ENCODE data around the gene TMEM119. TPM values are rescaled to one million over a fixed set of nuclear protein-coding genes. Genes with fewer than 3 reads are reported as not detected.

TMEM119 gene
- total and polyA plus RNA-seq, 2 of the 4 experiments (the other 2 are of a cell fraction), result 8.1 to 9.2 TPM

- BruUV-seq (replicated peaks), result no TSS peak
- no peak for TF ChIP-seq RFX5 (IDR thresholded peaks at IDR 0.05; ENCODE audit: low read depth, low read length)
- TF ChIP-seq CHD1 (IDR thresholded peaks at IDR 0.05; ENCODE audit: low read depth, low read length), result no peak
- no peak for TF ChIP-seq RAD21 (IDR thresholded peaks at IDR 0.05; ENCODE audit: low read length)
- no peak for TF ChIP-seq RCOR1 (IDR thresholded peaks at IDR 0.05; ENCODE audit: insufficient replicate concordance, low read length)
- TF ChIP-seq MAZ (IDR thresholded peaks at IDR 0.05; ENCODE audit: borderline replicate concordance, low read depth, low read length), result no peak
- no peak for TF ChIP-seq CEBPB (IDR thresholded peaks at IDR 0.05; ENCODE audit: low read depth, low read length)
- TF ChIP-seq NFE2L2 (IDR thresholded peaks at IDR 0.05; ENCODE audit: low read depth, low read length), result no peak
- TF ChIP-seq MXI1 (IDR thresholded peaks at IDR 0.05; ENCODE audit: borderline replicate concordance, low read depth, low read length), result no peak
- no peak for TF ChIP-seq USF2 (IDR thresholded peaks at IDR 0.05; ENCODE audit: low read depth, low read length)
- TF ChIP-seq ELK1 (IDR thresholded peaks at IDR 0.05; ENCODE audit: borderline replicate concordance, low read depth, low read length), result no peak
- TF ChIP-seq MAFK (IDR thresholded peaks at IDR 0.05; ENCODE audit: low read depth, low read length), result no peak
- no peak for TF ChIP-seq POLR2A (IDR thresholded peaks at IDR 0.05; ENCODE audit: low read depth, low read length)
- TF ChIP-seq CTCF (conservative IDR thresholded peaks at IDR 0.05; ENCODE audit: low read depth, low read length), result no peak
- no peak for TF ChIP-seq FOS (IDR thresholded peaks at IDR 0.05; ENCODE audit: low read depth, low read length)
- TF ChIP-seq SMC3 (IDR thresholded peaks at IDR 0.05; ENCODE audit: low read depth, low read length), result no peak
- TF ChIP-seq BHLHE40 (IDR thresholded peaks at IDR 0.05; ENCODE audit: low read depth, low read length), result no peak
- H2BK120ac ChIP-seq (ENCODE audit: low read depth, low read length), result no peak overlapping the region
- H4K20me1 ChIP-seq (ENCODE audit: insufficient read depth, low read length), result no peaks in the 10 kb centered on the region
- no peak overlapping the region for H3K23ac ChIP-seq (ENCODE audit: low read depth, low read length)
- 76% methylated on average over 10 of the region's 22 CpGs; no CpG with 5 or more reads in 1 of the 2 experiments for WGBS, 2 experiments (ENCODE audit: extremely low coverage in 2 of 2, insufficient read length in 1 of 2)
- ChIA-PET CTCF (no interaction called here), POLR2A (ENCODE audit: unreplicated experiment) (no interaction called here)
- peaks cover 5% of the 10 kb centered on the region for H3K27me3 ChIP-seq (ENCODE audit: control insufficient read depth, insufficient read depth, low read length)
- H2BK5ac ChIP-seq (ENCODE audit: low read depth, low read length, poor library complexity, severe bottlenecking), result no peak overlapping the region
- no peak overlapping the region for H4K8ac ChIP-seq (ENCODE audit: low read depth in 2 of 2, low read length in 2 of 2)
- intact Hi-C loops (cut with micrococcal nuclease), result no loop called here
- peaks cover 0 to 7% of the 10 kb centered on the region in 2 experiments; a peak in 2 of 4 replicates for H3K79me1 ChIP-seq (ENCODE audit: low read depth in 1 of 2, low read length in 2 of 2)
- H2AK9ac ChIP-seq (replicated peaks; ENCODE audit: low read depth, low read length, poor library complexity), result no peak overlapping the region
- H2AK5ac ChIP-seq (ENCODE audit: low read depth, low read length), result no peak overlapping the region
- no peak overlapping the region for H3K18ac ChIP-seq (ENCODE audit: low read depth, low read length)
- H2AFZ ChIP-seq (replicated peaks; ENCODE audit: low read length, poor library complexity), result no peak overlapping the region
- ATAC-seq (ENCODE audit: low read depth) (no peak), DNase-seq (no peak)
- H3K9ac ChIP-seq (ENCODE audit: low read depth, low read length), result no peak overlapping the region
- no peak overlapping the region for H3K4me3 ChIP-seq (ENCODE audit: insufficient read depth, low read depth, low read length)
- H2BK20ac ChIP-seq (ENCODE audit: low read depth, low read length), result no peak overlapping the region
- no peak overlapping the region for H3K4me2 ChIP-seq (ENCODE audit: low read depth, low read length)
- dilution Hi-C loops (cut with HindIII; ENCODE audit: low sequenced_read_pairs, unreplicated experiment), result no loop called here
- H4K5ac ChIP-seq (ENCODE audit: low read depth, low read length), result no peak overlapping the region
- H3K36me3 ChIP-seq (ENCODE audit: control insufficient read depth, insufficient read depth, low read length), result peaks cover 2% of the 10 kb centered on the region; the same call in 1 of the 2 replicates
- H3K4ac ChIP-seq (ENCODE audit: low read depth, low read length), result peak overlapping the region; percentile 17; the same call in 1 of the 2 replicates
- in situ Hi-C loops (cut with MboI; ENCODE audit: low sequenced_read_pairs), result no loop called here
- H2BK15ac ChIP-seq (ENCODE audit: low read depth, low read length), result no peak overlapping the region
- no peak overlapping the region for H3K14ac ChIP-seq (replicated peaks; ENCODE audit: low read depth, low read length)
- H3K9me1 ChIP-seq (ENCODE audit: insufficient read depth, low read length), result peaks cover 7% of the 10 kb centered on the region; the same call in 1 of the 2 replicates
- H3K27ac ChIP-seq (ENCODE audit: insufficient read depth, low read length), result no peak overlapping the region
- peaks cover 8% of the 10 kb centered on the region; the same call in 1 of the 2 replicates for H3K4me1 ChIP-seq (ENCODE audit: control insufficient read depth, insufficient read depth, low read length)
- H3K56ac ChIP-seq (ENCODE audit: extremely low read depth, insufficient read depth, low read length), result no peak overlapping the region
- H3K9me3 ChIP-seq (ENCODE audit: control insufficient read depth, insufficient read depth, low read length), result no peaks in the 10 kb centered on the region
- no peak overlapping the region for H4K91ac ChIP-seq (ENCODE audit: insufficient read depth, low read depth, low read length)
Measured at GRCh38 chr12:108591267-108591980, 6.5 kb downstream of the TMEM119 start.

Measured in IMR-90 (cell line).